Measurements from ENCODE around the gene DYRK1A. TPM values are rescaled to one million over a fixed set of nuclear protein-coding genes. Genes with fewer than 3 reads are reported as not detected.

DYRK1A gene
- total and polyA plus RNA-seq, 2 of the 13 experiments (the other 11 are each of a cell fraction or from before 2014, with no cell fraction given): 24.6 to 34.2 TPM

DNA sequence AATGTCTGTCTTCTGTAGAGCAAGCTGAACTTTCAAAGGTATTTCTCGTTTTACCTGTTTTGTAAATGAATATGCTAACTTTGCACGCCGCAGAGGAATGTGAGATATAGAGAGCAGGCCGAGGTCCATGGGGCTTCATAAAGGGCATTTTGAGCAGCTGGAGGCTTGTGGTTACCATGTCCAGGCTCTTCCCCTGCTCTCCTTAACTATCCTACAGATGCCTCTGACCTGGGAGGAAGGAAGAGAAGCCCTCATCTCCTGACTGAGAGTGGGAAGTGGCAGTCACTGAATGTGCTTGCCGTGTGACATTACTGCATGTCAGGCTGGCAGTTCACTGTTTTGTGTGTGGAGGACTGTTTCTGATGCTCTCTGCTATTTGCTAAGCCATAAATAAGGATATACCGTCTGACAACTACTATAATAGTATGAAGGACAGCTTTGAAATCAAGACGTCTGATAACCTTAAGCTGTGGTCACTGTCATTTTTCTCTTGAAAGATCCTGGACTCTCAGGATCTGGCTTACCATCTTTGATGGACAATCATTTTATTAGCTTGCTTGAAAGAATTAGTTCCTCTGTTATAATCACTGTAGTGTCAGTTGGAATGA is 92.2 kb downstream of the DYRK1A start:
- Histone ChIP-seq H3K27ac (ENCODE audit: extremely low read length, insufficient read depth, low read length) (no peak overlapping the region), H3K9me3 (ENCODE audit: low read length) (no peaks in the 10 kb centered on the region), H3K36me3 (replicated peaks in 1 of 2; ENCODE audit: control insufficient read depth in 1 of 2, insufficient read depth in 2 of 2, low read length in 2 of 2) (peaks cover 3 to 14% of the 10 kb centered on the region in 2 experiments; a peak in 3 of 5 replicates), H2AFZ (ENCODE audit: low read length) (no peak overlapping the region), H3K9ac (ENCODE audit: insufficient read depth, low read depth, low read length) (no peak overlapping the region), H3K4me2 (ENCODE audit: low read depth, low read length) (no peak overlapping the region), H3K4me1 (ENCODE audit: insufficient read depth, low read length) (peaks cover 60% of the 10 kb centered on the region), H3K27me3 (ENCODE audit: control insufficient read depth in 1 of 2, insufficient read depth in 2 of 2, low read length in 2 of 2) (no peaks in the 10 kb centered on the region), H3K4me3 (replicated peaks in 1 of 3; ENCODE audit: insufficient read depth in 1 of 3, low read depth in 2 of 3, low read length in 3 of 3) (no peak overlapping the region), H3K79me2 (ENCODE audit: insufficient read depth, low read length) (peaks cover 96% of the 10 kb centered on the region), H4K20me1 (ENCODE audit: insufficient read depth, low read length) (peaks cover 48% of the 10 kb centered on the region)
- 91% methylated on average over 6 of the region's 7 CpGs for WGBS (ENCODE audit: low lambda C conversion rate)
- no peak for DNase-seq (ENCODE audit: low spot score)
- no peak for TF ChIP-seq SMAD3 (CRISPR knock-in tag; IDR thresholded peaks at IDR 0.05)
- no peak for TF ChIP-seq HDAC2 (CRISPR knock-in tag; IDR thresholded peaks at IDR 0.05)
- TF ChIP-seq GATAD2A (CRISPR knock-in tag; IDR thresholded peaks at IDR 0.05): no peak
- TF ChIP-seq RBM22 (optimal IDR thresholded peaks at IDR 0.05; ENCODE audit: low read length): peak; percentile 74
- in situ Hi-C loops (cut with HindIII; ENCODE audit: extremely low pct_ligation_motif_present, low pct_unique_long_range_greater_than_20kb) (no loop called here), intact Hi-C loops (cut with micrococcal nuclease; ENCODE audit: unreplicated experiment) (no loop called here)
- BruUV-seq (replicated peaks): no TSS peak
- ChIA-PET POLR2A (no interaction called here), CTCF (ENCODE audit: low intra/inter-chr PET ratio, low total read pairs) (no interaction called here)
- FAIRE-seq: no peak
- ATAC-seq: no peak

GRCh38 chr21:37459575-37459974 is 93.0 kb downstream of the DYRK1A start:
- 96% methylated on average over 4 of the region's 4 CpGs for WGBS (ENCODE audit: low lambda C conversion rate)
- FAIRE-seq: no peak
- H2AFZ ChIP-seq (ENCODE audit: low read length): no peak overlapping the region
- H3K79me2 ChIP-seq (ENCODE audit: insufficient read depth, low read length): peaks cover 96% of the 10 kb centered on the region
- no TSS peak for BruUV-seq (replicated peaks)
- intact Hi-C loops (cut with micrococcal nuclease; ENCODE audit: unreplicated experiment): no loop called here
- no peak for DNase-seq (ENCODE audit: low spot score)
- H4K20me1 ChIP-seq (ENCODE audit: insufficient read depth, low read length): peaks cover 51% of the 10 kb centered on the region
- peaks cover 3 to 14% of the 10 kb centered on the region in 2 experiments; a peak in 3 of 5 replicates for H3K36me3 ChIP-seq (replicated peaks in 1 of 2; ENCODE audit: control insufficient read depth in 1 of 2, insufficient read depth in 2 of 2, low read length in 2 of 2)
- ATAC-seq: no peak
- no peak for TF ChIP-seq JUNB (CRISPR knock-in tag; IDR thresholded peaks at IDR 0.05; ENCODE audit: borderline replicate concordance)
- no peak for TF ChIP-seq FOXJ3 (CRISPR knock-in tag; IDR thresholded peaks at IDR 0.05; ENCODE audit: borderline replicate concordance)
- TF ChIP-seq, protein P1, sequence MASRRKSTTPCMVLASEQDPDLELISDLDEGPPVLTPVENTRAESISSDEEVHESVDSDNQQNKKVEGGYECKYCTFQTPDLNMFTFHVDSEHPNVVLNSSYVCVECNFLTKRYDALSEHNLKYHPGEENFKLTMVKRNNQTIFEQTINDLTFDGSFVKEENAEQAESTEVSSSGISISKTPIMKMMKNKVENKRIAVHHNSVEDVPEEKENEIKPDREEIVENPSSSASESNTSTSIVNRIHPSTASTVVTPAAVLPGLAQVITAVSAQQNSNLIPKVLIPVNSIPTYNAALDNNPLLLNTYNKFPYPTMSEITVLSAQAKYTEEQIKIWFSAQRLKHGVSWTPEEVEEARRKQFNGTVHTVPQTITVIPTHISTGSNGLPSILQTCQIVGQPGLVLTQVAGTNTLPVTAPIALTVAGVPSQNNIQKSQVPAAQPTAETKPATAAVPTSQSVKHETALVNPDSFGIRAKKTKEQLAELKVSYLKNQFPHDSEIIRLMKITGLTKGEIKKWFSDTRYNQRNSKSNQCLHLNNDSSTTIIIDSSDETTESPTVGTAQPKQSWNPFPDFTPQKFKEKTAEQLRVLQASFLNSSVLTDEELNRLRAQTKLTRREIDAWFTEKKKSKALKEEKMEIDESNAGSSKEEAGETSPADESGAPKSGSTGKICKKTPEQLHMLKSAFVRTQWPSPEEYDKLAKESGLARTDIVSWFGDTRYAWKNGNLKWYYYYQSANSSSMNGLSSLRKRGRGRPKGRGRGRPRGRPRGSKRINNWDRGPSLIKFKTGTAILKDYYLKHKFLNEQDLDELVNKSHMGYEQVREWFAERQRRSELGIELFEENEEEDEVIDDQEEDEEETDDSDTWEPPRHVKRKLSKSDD (CRISPR knock-in tag; IDR thresholded peaks at IDR 0.05; ENCODE audit: low read depth): no peak
- no peak for TF ChIP-seq NCOA5 (CRISPR knock-in tag; IDR thresholded peaks at IDR 0.05)
- no peak for TF ChIP-seq FOSL2 (CRISPR knock-in tag; IDR thresholded peaks at IDR 0.05)
- no peak for TF ChIP-seq CCDC6 (CRISPR knock-in tag; IDR thresholded peaks at IDR 0.05)
- TF ChIP-seq ZNF549 (CRISPR knock-in tag; IDR thresholded peaks at IDR 0.05): no peak
- TF ChIP-seq HES4 (CRISPR knock-in tag; IDR thresholded peaks at IDR 0.05; ENCODE audit: borderline replicate concordance): no peak
- no peak for TF ChIP-seq PHF5A (CRISPR knock-in tag; IDR thresholded peaks at IDR 0.05; ENCODE audit: low read depth, unreplicated experiment)
- no peak for TF ChIP-seq PLRG1 (conservative IDR thresholded peaks at IDR 0.05)
- no peak overlapping the region for H3K9ac ChIP-seq (ENCODE audit: insufficient read depth, low read depth, low read length)
- no peak overlapping the region for H3K27ac ChIP-seq (ENCODE audit: extremely low read length, insufficient read depth, low read length)
- no peak overlapping the region for H3K4me2 ChIP-seq (ENCODE audit: low read depth, low read length)
- in situ Hi-C loops (cut with HindIII; ENCODE audit: extremely low pct_ligation_motif_present, low pct_unique_long_range_greater_than_20kb): no loop called here
- H3K4me1 ChIP-seq (ENCODE audit: insufficient read depth, low read length): peaks cover 53% of the 10 kb centered on the region
- no peak overlapping the region for H3K4me3 ChIP-seq (replicated peaks in 1 of 3; ENCODE audit: insufficient read depth in 1 of 3, low read depth in 2 of 3, low read length in 3 of 3)
- H3K9me3 ChIP-seq (ENCODE audit: low read length): no peaks in the 10 kb centered on the region
- no peaks in the 10 kb centered on the region for H3K27me3 ChIP-seq (ENCODE audit: control insufficient read depth in 1 of 2, insufficient read depth in 2 of 2, low read length in 2 of 2)
- ChIA-PET CTCF (ENCODE audit: low intra/inter-chr PET ratio, low total read pairs) (no interaction called here), POLR2A (no interaction called here)
